NCI-H1048 (cell line): ENCODE measurements around the gene PEAK3.

ENCODE experiments used
- DNase-seq: peaks from one replicate; lab custom pipeline; 2025; lab: John Stamatoyannopoulos, UW

The PEAK3 gene

GRCh38 chr19:2315818-2316353, 33.9 kb upstream of the PEAK3 start:
- no peak for DNase-seq

- no peak for DNase-seq
These were observed 33.3 kb upstream of the PEAK3 start for GRCh38 chr19:2315121-2315817.

- no peak for DNase-seq
These were observed 31.0 kb upstream of the PEAK3 start for GRCh38 chr19:2312820-2313501.

- no peak for DNase-seq
These were observed 29.1 kb upstream of the PEAK3 start for GRCh38 chr19:2311093-2311492.

GRCh38 chr19:2309734-2310362, 27.9 kb upstream of the PEAK3 start:
- DNase-seq = no peak

- no peak for DNase-seq
These were observed 26.2 kb upstream of the PEAK3 start, which contains the start of gene LINGO3 for GRCh38 chr19:2308114-2308556. LINGO3 (minus strand) TSS chr19:2308154; CDS start chr19:2291776, 16,378 bp downstream.

- DNase-seq = no peak
These were observed 25.6 kb upstream of the PEAK3 start for GRCh38 chr19:2307518-2308012.

GRCh38 chr19:2306971-2307370, 25.0 kb upstream of the PEAK3 start:
- DNase-seq = no peak

GRCh38 chr19:2306281-2306806, 24.4 kb upstream of the PEAK3 start:
- DNase-seq = no peak

- no peak for DNase-seq
These were observed 23.7 kb upstream of the PEAK3 start for GRCh38 chr19:2305452-2306280.

- no peak for DNase-seq
These were observed 21.3 kb upstream of the PEAK3 start for GRCh38 chr19:2303211-2303798.

- no peak for DNase-seq
These were observed 20.6 kb upstream of the PEAK3 start for GRCh38 chr19:2302319-2303210.

- DNase-seq = no peak
These were observed 18.6 kb upstream of the PEAK3 start for GRCh38 chr19:2300533-2300932.

GRCh38 chr19:2296141-2296540, 14.2 kb upstream of the PEAK3 start:
- DNase-seq = no peak

GRCh38 chr19:2294687-2295335, 12.8 kb upstream of the PEAK3 start:
- no peak for DNase-seq

GRCh38 chr19:2291185-2291751, 9.3 kb upstream of the PEAK3 start:
- DNase-seq = no peak

GRCh38 chr19:2290441-2291184, 8.6 kb upstream of the PEAK3 start:
- DNase-seq = no peak

GRCh38 chr19:2289714-2290435, 7.9 kb upstream of the PEAK3 start:
- no peak for DNase-seq
